GM21619 (cell line): ENCODE measurements around the gene CACNA1I.

Source experiments
- ATAC-seq: cut with Tn5 transposase; IDR thresholded peaks from one replicate; pipeline ENCODE4 v1.9.1; 2021; ENCODE audit not compliant: unreplicated experiment

The CACNA1I gene

DNA sequence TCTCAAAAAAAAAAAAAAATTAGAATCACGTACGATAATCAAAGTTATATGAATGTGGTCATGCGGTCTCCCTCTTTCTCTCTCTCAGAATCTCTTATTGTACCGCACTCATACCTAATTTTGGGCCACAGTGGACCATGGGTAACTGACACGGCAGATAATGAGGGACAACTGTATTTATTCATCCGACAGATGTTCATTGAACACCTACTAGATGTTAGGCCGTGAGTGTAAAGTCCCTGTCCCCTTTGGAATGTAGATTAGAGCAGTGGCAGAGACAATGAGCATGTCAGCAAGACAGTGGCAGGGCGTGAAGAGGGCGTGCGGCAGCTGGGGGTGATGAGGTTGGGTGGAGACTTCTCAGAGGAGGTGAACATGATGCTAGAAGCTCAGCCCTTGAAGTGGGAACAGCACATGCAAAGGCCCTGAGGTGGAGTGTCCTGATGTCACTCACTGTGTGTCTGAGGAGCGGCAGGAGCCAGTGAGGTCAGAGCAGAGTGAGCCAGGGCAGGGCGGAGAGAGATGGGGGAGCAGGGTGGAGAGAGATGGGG is 25.1 kb downstream of the CACNA1I start:
- ATAC-seq, result no peak

DNA sequence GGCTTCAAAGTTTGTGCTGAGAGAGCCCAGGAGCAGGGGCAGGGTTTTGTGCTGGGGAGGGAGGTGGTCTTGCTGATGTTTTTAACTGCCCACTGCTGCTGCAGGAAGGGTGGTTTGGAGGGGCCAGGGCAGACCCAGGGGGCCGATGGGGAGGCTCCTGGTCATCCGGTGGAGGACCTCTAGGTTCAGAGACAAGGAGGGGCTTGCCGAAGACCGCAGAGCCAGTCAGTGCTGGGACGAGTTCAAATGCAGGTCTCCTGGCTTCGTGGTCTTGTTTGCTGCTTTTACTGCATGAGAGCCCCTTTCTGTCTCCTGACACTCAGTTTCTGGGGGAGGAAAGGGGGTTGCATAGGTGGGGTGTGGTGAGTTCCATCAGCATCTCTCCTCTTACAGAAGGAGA is 26.0 kb downstream of the CACNA1I start:
- ATAC-seq, result no peak

DNA sequence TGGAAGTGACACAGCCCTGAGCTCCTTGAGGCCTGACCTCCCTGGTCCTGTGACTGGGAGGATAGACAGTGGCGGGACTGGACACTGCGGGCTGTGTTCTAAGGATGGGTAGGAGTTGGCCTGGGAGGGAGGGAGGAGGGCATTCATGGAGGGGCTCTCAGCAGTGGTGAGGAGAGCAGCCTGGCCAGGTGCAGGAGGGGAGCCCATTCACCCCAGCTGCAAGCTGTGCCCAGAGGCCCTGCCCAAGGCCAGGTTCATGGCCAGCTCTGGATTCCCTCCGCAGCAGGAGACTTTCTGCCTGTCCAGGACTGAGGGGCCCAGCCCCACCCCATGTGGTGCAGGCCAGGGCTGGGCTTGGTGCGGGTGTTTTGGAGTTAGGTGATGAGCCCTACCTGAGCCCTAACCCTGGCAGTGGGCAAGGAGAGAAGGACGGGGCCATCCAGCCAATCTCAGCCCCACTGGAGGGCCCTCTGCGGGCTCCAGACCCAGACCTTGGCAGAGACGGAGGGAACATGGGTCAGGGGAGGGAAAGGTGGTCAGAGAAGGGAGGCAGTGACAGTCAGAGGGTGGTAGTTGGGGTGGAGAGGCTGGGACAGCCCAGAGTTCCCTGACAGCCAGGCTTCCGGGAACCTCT is 26.8 kb downstream of the CACNA1I start:
- no peak for ATAC-seq

DNA sequence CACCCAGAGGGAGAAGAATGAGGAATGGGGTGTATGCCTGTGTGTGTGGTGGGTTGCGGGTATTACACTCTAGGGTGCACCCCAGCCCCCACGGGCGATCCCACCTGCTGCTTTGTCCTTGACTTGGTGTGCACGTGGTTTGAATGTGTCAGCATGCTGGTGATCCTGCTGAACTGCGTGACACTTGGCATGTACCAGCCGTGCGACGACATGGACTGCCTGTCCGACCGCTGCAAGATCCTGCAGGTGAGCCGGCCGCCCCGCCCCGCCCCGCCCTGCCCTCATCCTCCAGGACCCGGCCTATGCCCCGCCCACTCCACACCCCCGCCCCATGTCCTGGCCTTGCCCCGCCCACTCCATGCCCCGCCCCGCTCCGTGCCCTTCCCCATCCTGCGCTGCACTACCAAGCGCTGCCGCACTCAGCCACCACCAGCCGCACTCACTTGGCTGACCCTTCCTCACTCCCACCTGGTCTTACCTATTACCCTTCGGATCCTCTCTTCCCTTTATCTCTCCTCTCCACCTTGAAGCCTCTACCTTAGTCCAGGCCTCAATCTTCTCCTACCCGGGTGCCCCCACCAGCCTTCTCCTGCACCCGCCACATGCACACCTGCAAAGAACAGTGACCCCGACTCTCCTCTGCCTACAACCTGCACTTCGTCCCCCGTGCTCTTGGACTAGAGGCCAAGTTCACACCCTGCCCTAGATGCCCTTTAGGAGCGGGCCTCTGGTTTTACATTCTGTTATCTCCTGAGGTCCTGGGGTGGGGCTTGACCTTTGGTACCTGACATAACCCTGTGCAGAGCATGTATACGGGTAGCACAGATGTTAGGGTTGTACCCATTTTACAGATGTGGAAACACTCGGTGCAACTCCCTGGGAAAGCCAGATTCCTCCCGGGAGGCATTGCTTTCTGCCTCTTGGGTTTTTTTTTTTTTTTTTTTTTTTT is 27.7 kb downstream of the CACNA1I start:
- ATAC-seq, result no peak

DNA sequence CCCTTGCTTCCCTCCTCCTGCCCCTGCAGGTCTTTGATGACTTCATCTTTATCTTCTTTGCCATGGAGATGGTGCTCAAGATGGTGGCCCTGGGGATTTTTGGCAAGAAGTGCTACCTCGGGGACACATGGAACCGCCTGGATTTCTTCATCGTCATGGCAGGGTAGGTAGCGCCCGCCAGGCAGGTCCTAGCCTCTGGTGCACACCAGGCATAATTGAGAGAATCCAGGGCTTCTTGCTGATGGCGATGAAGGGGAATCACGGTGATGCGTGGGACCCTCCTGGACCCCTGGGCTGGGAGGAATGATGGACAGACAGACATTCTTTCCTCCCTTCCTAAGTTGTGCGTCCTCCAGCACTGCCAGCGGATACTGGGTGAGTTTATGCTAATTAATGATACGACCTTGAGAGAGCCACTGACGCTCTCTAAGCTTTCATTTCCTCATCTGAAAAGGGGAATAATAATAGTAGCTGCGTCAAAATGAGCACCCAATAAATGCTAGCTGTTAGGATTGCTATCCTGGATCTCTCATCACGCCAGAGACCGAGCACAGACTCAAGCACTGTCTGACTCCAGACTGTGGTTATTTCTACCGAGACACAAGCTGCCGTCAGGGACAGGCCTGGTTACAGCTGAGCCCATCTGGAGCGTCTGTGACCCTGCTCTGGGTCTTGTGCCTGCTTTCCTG is 30.1 kb downstream of the CACNA1I start:
- no peak for ATAC-seq

DNA sequence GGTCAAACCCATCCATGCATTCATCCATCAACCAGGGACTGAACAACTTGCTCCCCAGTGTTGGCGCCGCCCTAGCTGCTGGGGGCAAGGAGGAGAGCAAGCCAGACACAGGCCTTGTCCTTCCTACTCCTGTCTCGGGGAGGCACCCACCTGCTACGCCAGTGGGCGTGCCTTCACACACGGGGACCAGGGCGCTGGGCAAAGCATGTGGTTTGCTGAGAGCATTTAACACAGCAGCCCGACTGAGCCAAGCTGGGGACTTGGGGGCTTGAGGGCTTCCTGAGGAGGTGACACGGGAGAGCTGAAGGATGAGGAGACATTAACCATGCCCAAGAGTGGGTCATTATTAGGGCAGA is 30.6 kb downstream of the CACNA1I start:
- ATAC-seq, result no peak

DNA sequence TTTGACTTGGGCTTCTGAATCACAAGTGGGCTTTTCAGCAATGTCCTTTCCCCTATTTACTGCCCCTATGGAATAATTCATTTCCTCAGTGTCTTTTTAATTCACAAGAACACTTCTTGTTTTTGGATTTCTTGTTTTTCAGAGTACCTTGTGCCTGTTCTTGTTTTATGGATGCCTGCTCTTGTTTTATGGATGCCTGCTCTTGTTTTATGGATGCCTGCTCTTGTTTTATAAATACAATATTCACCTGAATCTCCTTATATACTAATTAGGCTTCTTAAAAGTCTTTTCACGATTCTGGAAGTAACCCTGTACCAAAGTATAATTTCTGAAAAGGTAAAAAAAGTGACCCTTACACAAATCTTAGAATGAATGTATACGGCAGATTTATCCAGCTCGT is 32.8 kb downstream of the CACNA1I start:
- ATAC-seq, result no peak

DNA sequence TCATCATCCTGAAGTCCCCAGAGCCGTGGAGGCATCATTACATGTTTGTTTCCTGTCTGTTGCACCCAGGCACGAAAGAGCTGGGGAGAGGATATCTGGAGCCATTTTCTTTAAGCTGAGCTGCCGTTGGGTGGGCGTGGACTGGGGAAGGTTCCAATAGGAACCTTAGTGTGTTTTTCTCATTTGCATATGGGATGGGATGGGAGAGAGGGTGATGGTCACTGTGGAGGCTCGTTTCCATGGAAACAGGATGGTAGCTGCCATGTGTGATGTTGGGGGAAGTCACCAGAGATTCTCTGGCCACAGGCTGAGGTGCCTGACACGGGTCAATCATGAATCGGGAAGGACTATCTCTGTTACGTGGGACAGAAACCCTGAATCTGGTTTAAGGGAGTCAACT is 39.7 kb downstream of the CACNA1I start:
- no peak for ATAC-seq

DNA sequence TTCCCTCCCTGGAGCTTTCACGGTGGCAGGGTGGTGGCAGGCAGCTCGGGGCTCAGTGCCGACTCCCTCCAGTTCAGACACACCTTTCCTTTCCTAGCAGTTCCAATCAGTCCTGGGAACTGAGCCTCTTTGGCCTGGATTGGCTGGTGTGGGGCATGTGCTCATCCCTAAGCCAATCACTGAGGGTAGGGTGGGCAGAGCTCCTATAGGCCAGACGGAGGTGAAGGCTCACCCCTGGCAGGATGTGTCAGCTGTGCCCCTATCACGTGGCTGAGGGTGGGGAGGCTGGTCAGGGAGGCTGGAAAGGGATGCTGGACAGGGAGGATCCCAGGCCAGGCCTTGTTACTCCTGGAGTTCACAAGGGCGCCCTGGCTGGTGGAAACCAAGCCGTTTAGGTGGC is 40.2 kb downstream of the CACNA1I start:
- ATAC-seq, result no peak

DNA sequence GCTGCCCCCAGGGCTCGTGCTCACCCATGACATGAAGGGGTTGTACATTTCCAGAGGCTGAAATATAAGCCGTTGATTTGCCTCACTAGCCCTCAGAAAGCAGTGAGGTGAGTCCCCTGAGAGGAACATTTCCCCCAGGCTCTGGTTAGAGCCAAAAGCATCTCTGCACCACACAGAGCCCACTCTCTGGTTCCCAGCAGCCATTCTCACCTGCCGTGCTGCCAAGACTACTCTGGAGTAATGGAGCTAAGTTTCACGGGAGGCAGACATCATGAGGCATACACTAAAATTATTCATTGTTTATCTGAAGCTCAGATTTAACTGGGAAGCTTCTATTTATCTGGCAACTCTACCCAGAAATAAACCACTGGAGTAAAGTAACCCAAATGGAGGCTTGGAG is 40.8 kb downstream of the CACNA1I start:
- ATAC-seq, result no peak

DNA sequence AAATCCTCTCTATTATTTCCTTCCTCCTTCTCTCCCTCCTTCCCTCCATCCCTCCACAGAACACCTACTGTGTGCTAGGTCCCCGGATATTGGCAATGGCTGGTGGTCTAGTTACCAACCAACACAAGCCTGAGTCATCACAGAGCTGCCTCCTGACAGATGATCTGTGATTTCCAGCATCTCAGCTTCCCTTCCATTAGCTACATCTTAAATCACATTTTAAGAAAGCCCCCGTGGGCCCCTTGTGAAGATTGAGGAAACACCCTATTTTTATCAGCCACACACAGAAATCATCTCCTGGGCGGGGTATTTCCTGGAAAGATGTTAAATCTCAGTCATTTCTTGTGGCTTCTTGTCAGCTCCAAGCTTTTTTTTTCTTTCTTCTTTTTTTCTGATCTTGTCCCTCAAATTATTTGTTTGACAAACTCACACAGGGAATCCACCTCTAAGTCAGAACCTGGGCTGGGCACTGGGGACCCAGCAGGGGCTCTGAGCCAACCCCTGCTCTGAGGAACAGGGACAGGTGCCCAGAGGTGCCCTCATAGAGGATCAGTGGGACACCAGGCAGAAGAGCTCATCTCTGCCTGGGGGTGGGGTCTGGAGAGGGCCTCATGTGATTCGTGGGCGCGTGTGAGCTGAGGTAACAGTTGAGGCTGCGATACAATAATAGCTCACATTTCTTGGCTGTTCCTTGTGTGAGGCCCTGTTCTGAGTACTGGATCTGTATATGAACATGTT is 42.4 kb downstream of the CACNA1I start:
- ATAC-seq, result no peak

DNA sequence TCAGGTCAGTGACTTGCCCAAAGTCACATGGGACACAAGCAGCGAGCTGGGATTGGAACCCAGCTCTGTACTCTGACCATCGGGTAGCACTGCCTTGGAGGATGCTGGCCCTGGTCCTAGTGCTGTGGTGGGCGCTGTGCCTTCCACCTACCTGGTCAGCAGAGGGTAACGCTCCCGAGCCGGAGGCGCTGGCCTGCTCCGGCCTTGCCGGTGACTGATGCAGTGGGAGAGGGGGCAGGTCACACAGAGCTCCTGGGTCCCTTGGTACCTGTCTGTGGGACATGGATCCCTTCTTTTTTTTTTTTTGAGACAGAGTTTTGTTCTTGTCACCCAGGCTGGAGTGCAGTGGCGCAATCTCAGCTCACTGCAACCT is 43.0 kb downstream of the CACNA1I start:
- ATAC-seq, result no peak

DNA sequence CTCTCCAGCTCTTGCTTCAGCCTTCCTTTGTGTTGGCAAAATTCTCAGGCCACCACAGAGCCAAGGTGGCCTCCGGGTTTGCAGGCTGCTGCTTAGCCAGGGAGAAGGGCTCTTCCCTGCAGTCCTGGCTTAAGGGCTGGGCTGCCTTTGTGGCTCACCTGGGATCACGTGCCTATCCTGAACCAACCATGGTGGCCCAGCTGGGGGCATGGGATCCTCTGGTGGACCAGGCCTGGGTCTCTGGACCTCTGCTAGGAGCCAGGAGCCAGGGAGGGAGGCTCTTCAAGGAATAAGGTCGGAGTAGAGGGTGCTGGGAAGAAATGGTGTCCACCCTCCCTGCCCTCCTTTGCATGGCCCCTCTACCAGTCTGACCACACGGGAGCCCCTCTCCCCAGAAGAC is 43.9 kb downstream of the CACNA1I start:
- ATAC-seq, result no peak

DNA sequence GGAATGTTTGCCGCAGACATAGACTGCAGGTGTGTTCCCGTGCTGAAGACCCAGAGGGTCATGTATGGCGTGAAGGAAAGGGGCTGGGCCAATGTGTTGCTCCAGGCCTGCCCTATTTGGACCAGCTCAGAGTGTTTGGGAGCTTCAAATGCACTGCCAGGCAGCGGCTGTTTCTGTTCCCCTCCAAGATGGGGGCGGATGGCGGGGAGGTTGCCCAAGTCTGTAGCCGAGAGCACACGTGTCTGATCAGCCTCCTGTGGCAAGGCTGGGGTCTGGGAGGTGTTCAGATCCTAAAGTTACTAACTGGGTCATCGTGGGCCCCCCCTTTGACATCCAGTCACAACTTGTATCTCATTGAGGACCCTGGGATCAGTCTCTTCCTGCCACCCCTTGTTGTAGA is 45.5 kb downstream of the CACNA1I start:
- no peak for ATAC-seq

DNA sequence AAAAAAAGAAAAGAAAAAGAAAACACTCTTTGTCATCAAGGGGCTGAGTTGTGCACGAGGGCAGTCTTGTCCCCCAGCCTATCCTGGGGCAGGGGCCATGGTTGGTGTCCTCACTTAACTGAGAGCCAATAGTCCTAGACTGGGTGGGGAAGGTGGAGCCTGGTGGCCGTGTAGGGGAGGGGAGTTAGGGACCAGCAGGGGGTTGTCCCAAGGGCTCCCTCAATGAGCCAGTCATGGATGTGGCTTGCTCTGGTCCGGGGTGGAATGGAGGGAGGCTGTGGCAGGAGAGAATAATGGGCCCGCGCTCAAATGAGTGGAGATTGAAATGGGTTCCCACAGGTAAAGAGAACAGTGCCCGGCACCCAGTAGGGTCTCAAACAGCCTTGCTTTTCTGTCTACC is 46.2 kb downstream of the CACNA1I start:
- no peak for ATAC-seq

DNA sequence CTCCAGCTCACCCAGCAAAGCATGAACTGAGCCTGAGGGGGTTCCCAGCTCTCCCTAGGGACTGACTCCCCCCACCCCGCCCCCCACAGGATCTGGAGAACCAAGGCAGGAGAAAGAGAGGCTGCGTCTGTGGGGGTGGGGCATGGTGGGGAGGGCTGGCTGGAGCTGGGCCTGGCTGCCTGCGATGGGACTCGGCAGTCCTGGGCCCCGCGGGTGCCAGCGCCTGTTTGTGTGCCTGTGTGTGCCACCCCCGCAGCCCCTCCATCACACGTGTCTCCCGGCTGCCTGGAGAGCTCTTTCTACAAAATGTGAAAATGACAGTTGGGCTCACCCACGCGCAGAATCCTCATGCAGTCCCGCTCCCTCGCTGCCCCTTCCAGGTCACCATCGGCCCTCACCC is 46.8 kb downstream of the CACNA1I start:
- ATAC-seq, result no peak

DNA sequence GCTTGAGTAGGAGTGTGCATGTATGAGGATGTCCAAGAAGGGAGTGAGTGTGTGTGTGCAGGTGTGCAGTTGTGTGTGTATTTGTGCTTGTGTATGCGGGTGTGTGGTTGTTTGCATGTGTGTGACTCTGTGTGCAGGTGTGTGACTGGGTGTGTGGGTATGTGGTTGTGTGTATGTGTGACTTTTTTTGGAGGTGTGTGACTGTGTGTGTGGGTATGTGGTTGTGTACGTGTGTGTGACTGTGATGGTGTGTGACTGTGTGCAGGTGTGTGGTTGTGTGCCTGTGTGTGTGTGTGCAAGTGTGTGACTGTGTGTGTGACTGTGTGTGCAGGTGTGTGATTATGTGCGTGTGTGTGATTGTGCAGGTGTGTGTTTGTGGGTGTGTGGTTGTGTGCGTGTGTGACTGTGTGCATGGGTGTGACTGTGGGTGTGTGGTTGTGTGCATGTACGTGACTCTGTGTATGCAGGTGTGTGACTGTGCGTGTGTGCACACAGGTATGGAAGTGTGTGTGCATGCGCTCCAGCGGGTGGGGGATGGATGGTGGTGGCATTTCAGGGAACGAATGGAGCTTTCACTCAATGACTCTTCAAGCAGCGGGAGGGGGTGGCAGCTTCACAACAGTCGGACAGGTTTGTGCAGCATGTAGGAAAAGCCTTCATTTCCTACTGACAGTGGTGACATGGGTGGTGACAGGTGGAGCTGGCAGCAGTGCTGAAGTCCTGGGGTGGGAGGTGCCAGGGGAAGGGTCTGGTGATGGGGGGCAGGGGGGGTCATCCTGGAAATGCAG is 47.6 kb downstream of the CACNA1I start:
- no peak for ATAC-seq

DNA sequence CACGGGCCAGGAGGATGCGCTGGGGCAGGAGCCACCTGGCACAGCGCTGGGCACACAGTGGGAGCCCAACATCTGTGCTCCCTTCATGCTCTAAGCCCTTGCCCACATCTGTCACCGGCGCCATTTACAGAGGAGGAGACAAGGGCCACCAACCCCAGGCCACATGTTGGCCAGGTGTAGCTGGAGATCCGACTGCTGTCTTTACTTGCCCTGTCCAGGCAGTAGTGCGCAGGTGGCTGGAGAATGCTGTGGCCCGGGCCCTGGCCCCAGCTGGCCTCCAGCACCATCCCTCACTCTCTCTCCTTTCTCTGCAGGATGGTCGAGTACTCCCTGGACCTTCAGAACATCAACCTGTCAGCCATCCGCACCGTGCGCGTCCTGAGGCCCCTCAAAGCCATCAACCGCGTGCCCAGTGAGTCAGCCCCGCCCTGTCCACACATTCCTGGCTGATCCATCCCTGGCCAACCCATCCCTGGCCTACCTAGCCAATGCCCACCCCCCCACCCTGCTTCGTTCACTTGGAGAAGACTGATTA is 48.5 kb downstream of the CACNA1I start:
- no peak for ATAC-seq

DNA sequence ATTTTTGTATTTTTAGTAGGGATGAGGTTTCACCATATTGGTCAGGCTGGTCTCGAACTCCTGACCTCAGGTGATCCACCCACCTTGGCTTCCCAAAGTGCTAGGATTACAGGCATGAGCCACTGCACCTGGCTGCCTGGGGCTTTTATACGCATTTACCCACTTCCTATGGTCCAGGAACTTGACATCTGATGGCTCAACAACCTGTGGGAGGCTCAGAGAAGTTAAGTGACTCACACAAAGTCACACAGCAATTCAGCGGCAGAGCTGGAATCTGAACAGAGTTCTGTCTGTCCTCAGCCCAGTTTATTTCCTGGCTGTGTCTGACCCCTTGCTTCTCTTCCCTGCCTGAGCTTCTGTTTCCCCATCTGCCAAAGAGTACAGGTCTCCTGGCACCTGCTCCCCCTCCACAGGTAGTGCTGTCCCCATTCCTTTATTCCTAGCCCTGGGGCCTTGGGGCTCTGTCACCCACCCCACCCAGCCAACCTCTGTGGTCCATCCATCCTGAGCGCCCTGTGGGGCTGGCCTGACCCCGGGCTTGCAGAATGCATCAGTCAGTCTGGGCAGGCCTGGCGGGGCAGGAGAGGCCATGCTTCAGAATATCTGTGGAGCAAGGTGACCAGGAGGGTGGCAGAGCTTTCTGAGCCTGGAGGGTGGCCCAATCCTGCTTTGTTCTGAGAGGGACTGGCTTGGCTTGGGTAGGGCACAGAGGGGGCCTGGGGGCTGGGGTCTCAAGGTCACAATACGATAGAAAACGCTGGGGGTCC is 50.6 kb downstream of the CACNA1I start:
- ATAC-seq, result no peak
